T-helper 2 cell treated with Interferon-gamma antibody and Interleukin-4, amounts not matched to agents 5 μg/mL and 100 μg/mL, for 36 hours (primary cell): ENCODE data around the gene IGFBP7.

Source experiments
- DNase-seq: peaks from one replicate; pipeline ENCODE4 v3.0.0; 2021; ENCODE audit warnings: low spot score
- H3K27ac Mint-ChIP-seq: one replicate; pipeline ENCODE4 v1.8.0; 2021; ENCODE audit warnings: mild to moderate bottlenecking, mixed read lengths
- H3K27me3 Mint-ChIP-seq: one replicate; pipeline ENCODE4 v1.8.0; 2021; ENCODE audit warnings: low read depth, mixed read lengths
- H3K36me3 Mint-ChIP-seq: one replicate; pipeline ENCODE4 v1.8.0; 2021; ENCODE audit warnings: low read depth, mixed read lengths
- H3K4me1 Mint-ChIP-seq: one replicate; pipeline ENCODE4 v1.8.0; 2021; ENCODE audit warnings: low read depth, mixed read lengths
- H3K4me3 Mint-ChIP-seq: one replicate; pipeline ENCODE4 v1.8.0; 2022; ENCODE audit warnings: mild to moderate bottlenecking, moderate library complexity, mixed read lengths
- H3K9me3 Mint-ChIP-seq: one replicate; pipeline ENCODE4 v1.8.0; 2021; ENCODE audit warnings: mixed read lengths

IGFBP7 gene

GRCh38 chr4:57117491-57117890 is 7.3 kb upstream of the IGFBP7 start:
- Mint-ChIP-seq H3K4me3 (no peak overlapping the region), H3K27me3 (peaks cover 38% of the 10 kb centered on the region), H3K36me3 (no peaks in the 10 kb centered on the region), H3K4me1 (peaks cover 3% of the 10 kb centered on the region), H3K9me3 (no peaks in the 10 kb centered on the region), H3K27ac (no peak overlapping the region)
- DNase-seq = no peak

GRCh38 chr4:57116245-57116644 is 6.1 kb upstream of the IGFBP7 start:
- Mint-ChIP-seq H3K4me1 (peaks cover 6% of the 10 kb centered on the region), H3K36me3 (no peaks in the 10 kb centered on the region), H3K9me3 (no peaks in the 10 kb centered on the region), H3K27me3 (peaks cover 50% of the 10 kb centered on the region), H3K4me3 (no peak overlapping the region), H3K27ac (no peak overlapping the region)
- DNase-seq = no peak

GRCh38 chr4:57114973-57115372 is 4.8 kb upstream of the IGFBP7 start:
- H3K36me3 Mint-ChIP-seq = no peaks in the 10 kb centered on the region
- no peaks in the 10 kb centered on the region for H3K9me3 Mint-ChIP-seq
- H3K27ac Mint-ChIP-seq = no peak overlapping the region
- H3K4me3 Mint-ChIP-seq = no peak overlapping the region
- no peak for DNase-seq
- peaks cover 13% of the 10 kb centered on the region for H3K4me1 Mint-ChIP-seq
- H3K27me3 Mint-ChIP-seq = peaks cover 54% of the 10 kb centered on the region

GRCh38 chr4:57113870-57114269 is 3.7 kb upstream of the IGFBP7 start:
- peaks cover 13% of the 10 kb centered on the region for H3K4me1 Mint-ChIP-seq
- no peaks in the 10 kb centered on the region for H3K36me3 Mint-ChIP-seq
- H3K27me3 Mint-ChIP-seq = peaks cover 59% of the 10 kb centered on the region
- no peak overlapping the region for H3K4me3 Mint-ChIP-seq
- no peak overlapping the region for H3K27ac Mint-ChIP-seq
- DNase-seq = no peak
- H3K9me3 Mint-ChIP-seq = no peaks in the 10 kb centered on the region

GRCh38 chr4:57110640-57111511 is 691 bp upstream of the IGFBP7 start:
- peak; percentile 5 for DNase-seq
- peak overlapping the region; percentile 84 for H3K4me3 Mint-ChIP-seq
- peaks cover 72% of the 10 kb centered on the region for H3K27me3 Mint-ChIP-seq
- H3K4me1 Mint-ChIP-seq = peaks cover 10% of the 10 kb centered on the region
- no peaks in the 10 kb centered on the region for H3K9me3 Mint-ChIP-seq
- H3K36me3 Mint-ChIP-seq = no peaks in the 10 kb centered on the region
- H3K27ac Mint-ChIP-seq = no peak overlapping the region

- Mint-ChIP-seq H3K36me3 (no peaks in the 10 kb centered on the region), H3K27ac (no peak overlapping the region), H3K4me3 (peak overlapping the region; percentile 54), H3K4me1 (peaks cover 10% of the 10 kb centered on the region), H3K27me3 (peaks cover 77% of the 10 kb centered on the region), H3K9me3 (no peaks in the 10 kb centered on the region)
- DNase-seq = no peak
Measured at GRCh38 chr4:57109411-57109846, 756 bp downstream of the IGFBP7 start.

- Mint-ChIP-seq H3K27ac (no peak overlapping the region), H3K4me1 (peaks cover 6% of the 10 kb centered on the region), H3K36me3 (no peaks in the 10 kb centered on the region), H3K9me3 (no peaks in the 10 kb centered on the region), H3K4me3 (no peak overlapping the region), H3K27me3 (peaks cover 59% of the 10 kb centered on the region)
- DNase-seq = no peak
Measured at GRCh38 chr4:57106181-57106580, 4.0 kb downstream of the IGFBP7 start.

- Mint-ChIP-seq H3K4me1 (no peaks in the 10 kb centered on the region), H3K27ac (no peak overlapping the region), H3K27me3 (peaks cover 52% of the 10 kb centered on the region), H3K4me3 (no peak overlapping the region), H3K9me3 (no peaks in the 10 kb centered on the region), H3K36me3 (no peaks in the 10 kb centered on the region)
- no peak for DNase-seq
Measured at GRCh38 chr4:57104706-57105560, 5.3 kb downstream of the IGFBP7 start.

- Mint-ChIP-seq H3K27ac (no peak overlapping the region), H3K9me3 (no peaks in the 10 kb centered on the region), H3K27me3 (peaks cover 38% of the 10 kb centered on the region), H3K4me3 (no peak overlapping the region), H3K4me1 (no peaks in the 10 kb centered on the region), H3K36me3 (no peaks in the 10 kb centered on the region)
- DNase-seq = no peak
Measured at GRCh38 chr4:57103051-57103450, 7.1 kb downstream of the IGFBP7 start.

- H3K36me3 Mint-ChIP-seq = no peaks in the 10 kb centered on the region
- H3K9me3 Mint-ChIP-seq = no peaks in the 10 kb centered on the region
- H3K27ac Mint-ChIP-seq = no peak overlapping the region
- H3K27me3 Mint-ChIP-seq = peaks cover 31% of the 10 kb centered on the region
- no peaks in the 10 kb centered on the region for H3K4me1 Mint-ChIP-seq
- H3K4me3 Mint-ChIP-seq = no peak overlapping the region
- DNase-seq = no peak
Measured at GRCh38 chr4:57102050-57102624, 8.0 kb downstream of the IGFBP7 start.

- H3K27ac Mint-ChIP-seq = no peak overlapping the region
- no peaks in the 10 kb centered on the region for H3K9me3 Mint-ChIP-seq
- peaks cover 23% of the 10 kb centered on the region for H3K27me3 Mint-ChIP-seq
- no peak overlapping the region for H3K4me3 Mint-ChIP-seq
- no peaks in the 10 kb centered on the region for H3K4me1 Mint-ChIP-seq
- no peak for DNase-seq
- H3K36me3 Mint-ChIP-seq = no peaks in the 10 kb centered on the region
Measured at GRCh38 chr4:57100979-57101651, 9.1 kb downstream of the IGFBP7 start.

- Mint-ChIP-seq H3K9me3 (no peaks in the 10 kb centered on the region), H3K27me3 (peaks cover 16% of the 10 kb centered on the region), H3K36me3 (no peaks in the 10 kb centered on the region), H3K4me3 (no peak overlapping the region), H3K4me1 (no peaks in the 10 kb centered on the region), H3K27ac (no peak overlapping the region)
- no peak for DNase-seq
Measured at GRCh38 chr4:57099363-57099762, 10.8 kb downstream of the IGFBP7 start.

GRCh38 chr4:57098941-57099340 is 11.2 kb downstream of the IGFBP7 start:
- Mint-ChIP-seq H3K9me3 (no peaks in the 10 kb centered on the region), H3K27ac (no peak overlapping the region), H3K27me3 (peaks cover 12% of the 10 kb centered on the region), H3K4me3 (no peak overlapping the region), H3K4me1 (no peaks in the 10 kb centered on the region), H3K36me3 (no peaks in the 10 kb centered on the region)
- no peak for DNase-seq
